K562 (cell line): ENCODE data around the gene CDC5L. TPM values are rescaled to one million over a fixed set of nuclear protein-coding genes. Genes with fewer than 3 reads are reported as not detected.
A peak's percentile ranks its signal among the peaks of the same experiment; 100 is the strongest.

Experiments
- ATAC-seq: fragments of 200-7000 bp; cut with Tn5 transposase; 3 replicates; pipeline ENCODE4 v1.9.1; 2020; ENCODE audit warnings: moderate library complexity
- BruUV-seq: library from RNA; stranded (reverse); fragments of 400-500 nt; replicated peaks from 2 replicates; lab custom pipeline; 2021; lab: Mats Ljungman, UMichigan
- CTCF ChIA-PET: fragments of 300-600 bp; formaldehyde crosslinking; extraction: SDS; loops from one replicate; lab custom pipeline; 2021; ENCODE audit warnings: low intra/inter-chr PET ratio; lab: Yijun Ruan, JAX
- POLR2A ChIA-PET: fragments of 300-600, 350-650 bp; sonication (Branson Sonifier 250); formaldehyde crosslinking; extraction: SDS; loops from one replicate; lab custom pipeline; 2021; ENCODE audit warnings: antibody characterized with exemption, inconsistent platforms; lab: Yijun Ruan, JAX
- DNase-seq, 4 experiments: peaks; one replicate each; pipeline versions ENCODE4 v3.0.0 to v3.0.0-alpha.2; 2011 to 2018; ENCODE audit warnings: low spot score in 3 of 4, mixed read lengths in 3 of 4; ENCODE audit errors: extremely low read depth in 1 of 4
- FAIRE-seq: peaks from 2 replicates; lab custom pipeline; 2011; peaks lifted over from hg19 to GRCh38; lab: Jason Lieb, UNC
- H2AFZ ChIP-seq: 2 replicates; pipeline ENCODE4 v1.6.0; 2011; ENCODE audit warnings: low read depth, low read length, control low read depth, inconsistent platforms
- H3K27ac ChIP-seq: fragments of 200-600 bp; 3 replicates; pipeline ENCODE4 v1.8.0; 2011; ENCODE audit warnings: low read depth, mild to moderate bottlenecking, control low read depth, inconsistent platforms, low read length, moderate library complexity, mixed read lengths; ENCODE audit errors: extremely low read depth
- H3K27me3 ChIP-seq, 2 experiments: fragments of 300-600 bp in 1 of 2; 2 replicates in 1 of 2; 3 replicates in 1 of 2; pipeline versions ENCODE4 v1.6.0 to v1.8.0; 2011; ENCODE audit warnings: inconsistent platforms in 2 of 2, low read length in 2 of 2, mild to moderate bottlenecking in 1 of 2, mixed read lengths in 1 of 2, moderate library complexity in 1 of 2; ENCODE audit not compliant: control insufficient read depth in 2 of 2, insufficient read depth in 2 of 2
- H3K36me3 ChIP-seq: fragments of 300-600 bp; 3 replicates; pipeline ENCODE4 v1.8.0; 2011; ENCODE audit warnings: mild to moderate bottlenecking, low read length, inconsistent platforms; ENCODE audit not compliant: control insufficient read depth, insufficient read depth
- H3K4me1 ChIP-seq, 2 experiments: fragments of 200-600 bp in 1 of 2; replicated peaks in 1 of 2; 2 replicates in 1 of 2; 3 replicates in 1 of 2; pipeline versions ENCODE4 v1.5.1 to v1.8.0; 2011; ENCODE audit warnings: inconsistent platforms in 2 of 2, low read length in 2 of 2, mild to moderate bottlenecking in 1 of 2, mixed read lengths in 1 of 2, moderate library complexity in 1 of 2; ENCODE audit not compliant: control insufficient read depth in 2 of 2, insufficient read depth in 2 of 2
- H3K4me2 ChIP-seq: 2 replicates; pipeline ENCODE4 v1.6.1; 2011; ENCODE audit warnings: low read length, control low read depth, inconsistent platforms, mixed read lengths; ENCODE audit not compliant: insufficient read depth
- H3K4me3 ChIP-seq: fragments of 200-600 bp; sonication (generic), shearing (Covaris generic); 2 replicates; pipeline ENCODE4 v1.5.1; 2016; ENCODE audit warnings: control low read depth, inconsistent platforms
- H3K79me2 ChIP-seq: fragments of 200-600 bp; 3 replicates; pipeline ENCODE4 v1.8.0; 2011; ENCODE audit warnings: low read length, inconsistent platforms; ENCODE audit not compliant: control insufficient read depth, insufficient read depth
- H3K9ac ChIP-seq, 2 experiments: 2 replicates each; pipeline versions ENCODE4 v1.6.0 to v1.6.1; 2011; ENCODE audit warnings: low read depth in 2 of 2, low read length in 2 of 2, control low read depth in 1 of 2, inconsistent platforms in 1 of 2, mild to moderate bottlenecking in 1 of 2, mixed read lengths in 1 of 2; ENCODE audit not compliant: insufficient read depth in 1 of 2
- H3K9me1 ChIP-seq: one replicate; pipeline ENCODE4 v1.6.0; 2011; ENCODE audit warnings: inconsistent platforms, mild to moderate bottlenecking, low read length, moderate library complexity; ENCODE audit not compliant: control insufficient read depth, insufficient read depth
- H3K9me3 ChIP-seq: replicated peaks from 2 replicates; pipeline ENCODE4 v1.5.1; 2011; ENCODE audit warnings: low read depth, low read length, inconsistent platforms; ENCODE audit not compliant: control insufficient read depth, insufficient read depth
- H4K20me1 ChIP-seq: replicated peaks from 2 replicates; pipeline ENCODE4 v1.6.1; 2011; ENCODE audit warnings: low read length, inconsistent platforms, mixed read lengths; ENCODE audit not compliant: control insufficient read depth, insufficient read depth
- CHD4 ChIP-seq: fragments of 200-600 bp; sonication (generic); IDR thresholded peaks from 3 replicates; pipeline ENCODE4 v1.6.1; 2012; ENCODE audit warnings: low read depth, mild to moderate bottlenecking, mixed read lengths, low read length, inconsistent platforms; ENCODE audit not compliant: insufficient read depth, insufficient replicate concordance, poor library complexity, severe bottlenecking
- FOXA1 ChIP-seq: fragments of 450-650 bp; IDR thresholded peaks from 2 replicates; pipeline ENCODE4 v1.6.1; 2016; ENCODE audit warnings: mild to moderate bottlenecking, borderline replicate concordance
- MAX ChIP-seq: sonication (generic); formaldehyde crosslinking; IDR thresholded peaks from 2 replicates; pipeline ENCODE4 v1.9.0; 2022; ENCODE audit warnings: mild to moderate bottlenecking, missing genetic modification reagents
- MECOM ChIP-seq: fragments of 250-450 bp; sonication (Bioruptor Pico); IDR thresholded peaks from 2 replicates; pipeline ENCODE4 v1.8.0; 2022; ENCODE audit warnings: inconsistent platforms
- MTF1 ChIP-seq: fragments of 250-450 bp; sonication (Bioruptor Pico); IDR thresholded peaks from 2 replicates; pipeline ENCODE4 v1.9.0; 2021; ENCODE audit warnings: moderate library complexity, mild to moderate bottlenecking, inconsistent platforms, borderline replicate concordance
- NR2F6 ChIP-seq: fragments of 450-650 bp; formaldehyde crosslinking; IDR thresholded peaks from 2 replicates; pipeline ENCODE4 v1.4.0; 2020; ENCODE audit warnings: mild to moderate bottlenecking
- THRB ChIP-seq: fragments of 450-650 bp; formaldehyde crosslinking; conservative IDR thresholded peaks from 2 replicates; pipeline ENCODE4 v1.4.0; 2022; ENCODE audit warnings: mild to moderate bottlenecking, missing genetic modification characterization
- ZBTB17 ChIP-seq: fragments of 450-650 bp; formaldehyde crosslinking; IDR thresholded peaks from 2 replicates; pipeline ENCODE4 v1.4.0; 2020; ENCODE audit warnings: mild to moderate bottlenecking
- ZNF253 ChIP-seq: fragments of 250-450 bp; sonication (Bioruptor Pico); conservative IDR thresholded peaks from 2 replicates; pipeline ENCODE4 v1.6.1; 2021; ENCODE audit warnings: mild to moderate bottlenecking
- ZNF311 ChIP-seq: fragments of 250-450 bp; sonication (Bioruptor Pico); IDR thresholded peaks from 2 replicates; pipeline ENCODE4 v1.4.0; 2020; ENCODE audit warnings: mild to moderate bottlenecking, moderate library complexity
- ZNF830 ChIP-seq: fragments of 250-450 bp; sonication (Bioruptor Pico); IDR thresholded peaks from 2 replicates; pipeline ENCODE4 v1.5.0; 2021; ENCODE audit warnings: mild to moderate bottlenecking
- WGBS: fragments of 100-300 bp; shearing (Covaris generic); methylation state at CpG from one replicate; pipeline ENCODE4 v1.1.6; 2016; ENCODE audit warnings: low coverage, mixed read lengths; ENCODE audit not compliant: insufficient coverage; ENCODE audit errors: missing lambda C conversion rate; 5-methylcytosine and 5-hydroxymethylcytosine counted together
- in situ Hi-C: fragments of 300-500 bp; cut with MboI; formaldehyde crosslinking; loops from 4 replicates; pipeline ENCODE4 v1.15.0; 2018; ENCODE audit warnings: inconsistent platforms, mixed read lengths
- intact Hi-C: fragments of 100-400 bp; cut with micrococcal nuclease; formaldehyde crosslinking; loops from 2 replicates; pipeline ENCODE4 v1.14.2; 2022
- polyA plus RNA-seq, 8 experiments: library from polyadenylated mRNA; depleted of rRNA in 4 of 8; stranded (reverse) in 5 of 8; unstranded in 3 of 8; fragments of >200 nt; fragmentation: Nextera tagmentation in 2 of 8; fragmentation: Illumina TruSeq in 1 of 8; extraction: Ambion mirVana in 2 of 8; extraction: Trizol in 1 of 8; gene quantifications; 2 replicates each; pipeline versions ENCODE4 v1.2.1 to v1.2.3, GENCODE V29; 2011 to 2014; ENCODE audit warnings: inconsistent platforms in 1 of 8, missing spikeins in 1 of 8
- total RNA-seq, 7 experiments: library from RNA; depleted of rRNA in 6 of 7; stranded (reverse); fragments of >200 nt in 6 of 7; fragmentation: Illumina TruSeq in 2 of 7; extraction: Trizol in 2 of 7; gene quantifications; 2 replicates each; pipeline versions ENCODE4 v1.2.1 to v1.2.3, GENCODE V29; 2011 to 2021; ENCODE audit warnings: low replicate concordance in 1 of 7

The CDC5L gene
- total and polyA plus RNA-seq, 9 of the 15 experiments (the other 6 are each of a cell fraction or from before 2014, with no cell fraction given), result 22.3 to 44.2 (median 30.8) TPM

GRCh38 chr6:44401138-44401537, 13.6 kb downstream of the CDC5L start:
- DNase-seq, result no peak
- no peak overlapping the region for H3K27ac ChIP-seq
- H3K9ac ChIP-seq, result no peak overlapping the region
- POLR2A ChIA-PET, result interaction anchor here (0.6 to 2.1 kb wide), 5 partner anchors 10 to 133 kb away, joined by 3 to 12 read pairs (median 3); partner anchors contain the start of gene CDC5L
- H2AFZ ChIP-seq, result no peak overlapping the region
- intact Hi-C loops, result no loop called here
- TF ChIP-seq THRB (CRISPR knock-in tag), result no peak
- TF ChIP-seq MAX (CRISPR knock-in tag), result no peak
- no peak for TF ChIP-seq MTF1 (CRISPR knock-in tag)
- TF ChIP-seq ZBTB17, result no peak
- no peak for TF ChIP-seq CHD4
- TF ChIP-seq ZNF253, result no peak
- no peak for TF ChIP-seq ZNF311 (CRISPR knock-in tag)
- no peak for TF ChIP-seq ZNF830 (CRISPR knock-in tag)
- no peak for TF ChIP-seq NR2F6
- no peak for TF ChIP-seq FOXA1
- TF ChIP-seq MECOM (CRISPR knock-in tag), result no peak
- TF ChIP-seq, all 486 proteins: peak for 0
- Histone ChIP-seq H3K9me1 (no peaks in the 10 kb centered on the region), H3K79me2 (peaks cover 15% of the 10 kb centered on the region; the same call in 2 of the 3 replicates), H3K36me3 (peaks cover 83% of the 10 kb centered on the region), H3K4me1 (no peaks in the 10 kb centered on the region), H3K27me3 (no peaks in the 10 kb centered on the region), H3K4me3 (no peak overlapping the region), H3K4me2 (no peak overlapping the region), H3K9me3 (no peaks in the 10 kb centered on the region), H4K20me1 (no peaks in the 10 kb centered on the region)
- 92% methylated on average over 4 of the region's 5 CpGs for WGBS
- no TSS peak for BruUV-seq
- ATAC-seq (no peak), FAIRE-seq (peak; percentile 19)
- in situ Hi-C loops, result no loop called here
- CTCF ChIA-PET, result no interaction called here
